GM12878 (cell line): Measurements from ENCODE around the gene SREK1. TPM values are rescaled to one million over a fixed set of nuclear protein-coding genes. Genes with fewer than 3 reads are reported as not detected.

Source experiments
- ATAC-seq: fragments of 200-7000 bp; cut with Tn5 transposase; 3 replicates; pipeline ENCODE4 v1.9.1; 2020; ENCODE audit warnings: mild to moderate bottlenecking, moderate library complexity
- BruUV-seq: library from RNA; stranded (reverse); fragments of 400-500 nt; replicated peaks from 2 replicates; lab custom pipeline; 2021; lab: Mats Ljungman, UMichigan
- CTCF ChIA-PET: fragments of 300-600 bp; sonication (Branson Sonifier 250); formaldehyde crosslinking; extraction: SDS; loops from one replicate; lab custom pipeline; 2021; ENCODE audit warnings: inconsistent platforms; lab: Yijun Ruan, JAX
- POLR2A ChIA-PET: fragments of 350-600 bp; formaldehyde crosslinking; extraction: SDS; loops from one replicate; lab custom pipeline; 2021; ENCODE audit warnings: inconsistent platforms; lab: Charles Lee
- RAD21 ChIA-PET: fragments of 300-600 bp; sonication (Branson Sonifier 250); formaldehyde crosslinking; loops from one replicate; lab custom pipeline; 2023; ENCODE audit warnings: antibody characterized with exemption; ENCODE audit not compliant: unreplicated experiment; lab: Charles Lee
- SMC1A ChIA-PET: fragments of 300-600 bp; sonication (Branson Sonifier 250); formaldehyde crosslinking; loops from one replicate; lab custom pipeline; 2023; ENCODE audit not compliant: unreplicated experiment, uncharacterized antibody; lab: Charles Lee
- DNase-seq: peaks from one replicate; pipeline ENCODE4 v3.0.0-alpha.2; 2011; ENCODE audit warnings: low read depth, low spot score
- FAIRE-seq: peaks from 3 replicates; lab custom pipeline; 2011; peaks lifted over from hg19 to GRCh38; lab: Jason Lieb, UNC
- H2AFZ ChIP-seq: 2 replicates; pipeline ENCODE4 v1.6.0; 2011; ENCODE audit warnings: low read depth, low read length, control low read depth; ENCODE audit not compliant: control insufficient read depth
- H3K27ac ChIP-seq: 2 replicates; pipeline ENCODE4 v1.5.1; 2011; ENCODE audit warnings: control low read depth; ENCODE audit not compliant: control insufficient read depth, insufficient read depth
- H3K27me3 ChIP-seq, 2 experiments: replicated peaks in 1 of 2; 2 replicates each; pipeline versions ENCODE4 v1.6.0 to v1.6.1; 2011; ENCODE audit warnings: low read length in 1 of 2; ENCODE audit not compliant: control insufficient read depth in 2 of 2, insufficient read depth in 2 of 2
- H3K36me3 ChIP-seq, 2 experiments: 2 replicates each; pipeline ENCODE4 v1.5.1; 2011; ENCODE audit warnings: low read length in 1 of 2; ENCODE audit not compliant: control insufficient read depth in 2 of 2, insufficient read depth in 2 of 2
- H3K4me1 ChIP-seq: 2 replicates; pipeline ENCODE4 v1.6.1; 2011; ENCODE audit warnings: mild to moderate bottlenecking, low read length, moderate library complexity, mixed read lengths; ENCODE audit not compliant: control insufficient read depth, insufficient read depth
- H3K4me2 ChIP-seq: 2 replicates; pipeline ENCODE4 v1.6.0; 2011; ENCODE audit warnings: control low read depth; ENCODE audit not compliant: control insufficient read depth, insufficient read depth
- H3K4me3 ChIP-seq: fragments of 200-600 bp; sonication (generic); 2 replicates; pipeline ENCODE4 v1.5.1; 2016
- H3K79me2 ChIP-seq: 2 replicates; pipeline ENCODE4 v1.6.0; 2011; ENCODE audit warnings: low read length; ENCODE audit not compliant: control insufficient read depth, insufficient read depth
- H3K9ac ChIP-seq: 2 replicates; pipeline ENCODE4 v1.8.0; 2011; ENCODE audit warnings: low read length, control low read depth, mixed read lengths; ENCODE audit not compliant: control insufficient read depth, insufficient read depth
- H3K9me3 ChIP-seq: replicated peaks from 3 replicates; pipeline ENCODE4 v1.5.1; 2011; ENCODE audit warnings: mild to moderate bottlenecking, low read length; ENCODE audit not compliant: control insufficient read depth, insufficient read depth
- H4K20me1 ChIP-seq: 2 replicates; pipeline ENCODE4 v1.6.0; 2011; ENCODE audit not compliant: control insufficient read depth, insufficient read depth
- ASH2L ChIP-seq: fragments of 300-600, 200-600 bp; sonication (generic); IDR thresholded peaks from 2 replicates; pipeline ENCODE4 v1.6.1; 2017; ENCODE audit warnings: low read depth, mild to moderate bottlenecking, borderline replicate concordance
- BCL11A ChIP-seq: IDR thresholded peaks from 2 replicates; pipeline ENCODE4 v1.6.1; 2011; ENCODE audit warnings: low read depth, low read length
- CBFB ChIP-seq: IDR thresholded peaks from 2 replicates; pipeline ENCODE4 v1.6.1; 2016; ENCODE audit warnings: antibody characterized with exemption, low read depth
- ELK1 ChIP-seq: IDR thresholded peaks from 2 replicates; pipeline ENCODE4 v1.6.1; 2012; ENCODE audit warnings: low read depth, low read length, improper control_type of control experiment
- GATAD2B ChIP-seq: fragments of 450-650 bp; conservative IDR thresholded peaks from 2 replicates; pipeline ENCODE4 v1.6.1; 2017; ENCODE audit warnings: low read depth, mild to moderate bottlenecking, moderate library complexity
- HDGF ChIP-seq: fragments of 450-650 bp; IDR thresholded peaks from 2 replicates; pipeline ENCODE4 v1.6.1; 2016; ENCODE audit warnings: antibody characterized with exemption
- MYB ChIP-seq: fragments of 150-350 bp; IDR thresholded peaks from 2 replicates; pipeline ENCODE4 v1.6.1; 2014; ENCODE audit warnings: mild to moderate bottlenecking, low read depth, low read length, borderline replicate concordance
- NR2C1 ChIP-seq: fragments of 450-650 bp; IDR thresholded peaks from 2 replicates; pipeline ENCODE4 v1.6.1; 2017; ENCODE audit warnings: antibody characterized with exemption, mild to moderate bottlenecking, moderate library complexity
- PRDM15 ChIP-seq: fragments of 450-650 bp; formaldehyde crosslinking; IDR thresholded peaks from 2 replicates; pipeline ENCODE4 v1.4.0; 2020; ENCODE audit warnings: mild to moderate bottlenecking, moderate library complexity
- RFX5 ChIP-seq: IDR thresholded peaks from 2 replicates; pipeline ENCODE4 v1.6.1; 2011; ENCODE audit warnings: low read depth, low read length, improper control_type of control experiment
- SMARCA5 ChIP-seq: fragments of 450-650 bp; IDR thresholded peaks from 2 replicates; pipeline ENCODE4 v1.6.1; 2017; ENCODE audit warnings: mild to moderate bottlenecking
- TAF1 ChIP-seq: IDR thresholded peaks from 2 replicates; pipeline ENCODE4 v1.6.1; 2011; ENCODE audit warnings: mild to moderate bottlenecking, low read depth, low read length, borderline replicate concordance
- ZBTB11 ChIP-seq: fragments of 450-650 bp; formaldehyde crosslinking; IDR thresholded peaks from 2 replicates; pipeline ENCODE4 v1.5.0; 2022; ENCODE audit warnings: mild to moderate bottlenecking, missing genetic modification characterization
- ZBTB33 ChIP-seq: fragments of 450-650 bp; IDR thresholded peaks from 2 replicates; pipeline ENCODE4 v1.6.1; 2017; ENCODE audit warnings: mild to moderate bottlenecking
- WGBS: methylation state at CpG from one replicate; pipeline ENCODE4 v1.1.6; 2016; ENCODE audit warnings: low lambda C conversion rate; ENCODE audit not compliant: insufficient replicate concordance, insufficient coverage; ENCODE audit errors: missing lambda C conversion rate; 5-methylcytosine and 5-hydroxymethylcytosine counted together
- in situ Hi-C: fragments of 300-500 bp; cut with MboI; formaldehyde crosslinking; loops from 9 replicates; pipeline ENCODE4 v1.14.3; 2018; ENCODE audit warnings: mixed read lengths
- intact Hi-C: fragments of 100-400 bp; cut with micrococcal nuclease; formaldehyde crosslinking; loops from one replicate; pipeline ENCODE4 v1.14.2; 2022; ENCODE audit not compliant: unreplicated experiment
- polyA plus RNA-seq, 11 experiments: library from polyadenylated mRNA; depleted of rRNA in 4 of 11; unstranded in 6 of 11; stranded (reverse) in 5 of 11; fragments of >200 nt; fragmentation: Nextera tagmentation in 4 of 11; fragmentation: Illumina TruSeq in 1 of 11; extraction: Ambion mirVana in 4 of 11; extraction: Trizol in 1 of 11; gene quantifications; 1 replicate in 1 of 11; 2 replicates in 10 of 11; pipeline versions ENCODE4 v1.2.1 to v1.2.3, GENCODE V29; 2011 to 2016; ENCODE audit warnings: inconsistent platforms in 2 of 11, missing spikeins in 2 of 11, low read depth in 1 of 11
- total RNA-seq, 4 experiments: library from RNA; depleted of rRNA in 3 of 4; stranded (reverse); fragments of >200 nt in 3 of 4; fragmentation: Illumina TruSeq in 1 of 4; extraction: Trizol in 1 of 4; gene quantifications; 2 replicates each; pipeline versions ENCODE4 v1.2.1 to v1.2.3, GENCODE V29; 2013 to 2021

Gene SREK1
- total and polyA plus RNA-seq, 10 of the 15 experiments (the other 5 are each of a cell fraction or from before 2014, with no cell fraction given): 30.7 to 100 (median 61.5) TPM

- H2AFZ ChIP-seq: no peak overlapping the region
- FAIRE-seq (no peak), DNase-seq (no peak), ATAC-seq (no peak)
- no peak overlapping the region for H3K27ac ChIP-seq
- no TSS peak for BruUV-seq
- H3K4me3 ChIP-seq: no peak overlapping the region
- ChIA-PET POLR2A (no interaction called here), CTCF (interaction anchor here (0.6 to 1.9 kb wide), 2 partner anchors 10 to 540 kb away, joined by 3 to 6 read pairs; no protein-coding TSS in a partner anchor), SMC1A (interaction anchor here (0.8 to 1.7 kb wide), 3 partner anchors 10 to 68 kb away, joined by 3 to 4 read pairs (median 4); no protein-coding TSS in a partner anchor), RAD21 (no interaction called here)
- H3K36me3 ChIP-seq: no peaks in the 10 kb centered on the region
- in situ Hi-C loops (no loop called here), intact Hi-C loops (no loop called here)
- no peak overlapping the region for H3K9ac ChIP-seq
- no peaks in the 10 kb centered on the region for H4K20me1 ChIP-seq
- no peaks in the 10 kb centered on the region for H3K9me3 ChIP-seq
- H3K27me3 ChIP-seq: no peaks in the 10 kb centered on the region
- H3K79me2 ChIP-seq: no peaks in the 10 kb centered on the region
- H3K4me1 ChIP-seq: no peaks in the 10 kb centered on the region
- no peak overlapping the region for H3K4me2 ChIP-seq
- WGBS: 55% methylated on average over 6 of the region's 6 CpGs
- no peak for TF ChIP-seq NR2C1
- no peak for TF ChIP-seq BCL11A
- TF ChIP-seq RFX5: no peak
- no peak for TF ChIP-seq ELK1
- TF ChIP-seq ZBTB11 (CRISPR knock-in tag): no peak
- TF ChIP-seq SMARCA5: no peak
- TF ChIP-seq GATAD2B: no peak
- no peak for TF ChIP-seq PRDM15 (CRISPR knock-in tag)
- no peak for TF ChIP-seq ZBTB33
- TF ChIP-seq MYB: no peak
- TF ChIP-seq HDGF: no peak
- TF ChIP-seq TAF1: no peak
- no peak for TF ChIP-seq ASH2L
- TF ChIP-seq CBFB: no peak
These were observed 88.2 kb downstream of the SREK1 start for GRCh38 chr5:66232275-66232674.
